SIG-M5 treated with dmso at 0.1 percent for 504 hours (cell line): ENCODE measurements around the gene C1R.
"Not testable (repeated sequence)": the region's sequence is repeated elsewhere in the genome, so short reads cannot be mapped to it uniquely, and the experiment has no call there.

Experiments
- DNase-seq: peaks from one replicate; lab custom pipeline; 2025; ENCODE audit not compliant: unreplicated experiment; lab: John Stamatoyannopoulos, UW

The C1R gene

DNA sequence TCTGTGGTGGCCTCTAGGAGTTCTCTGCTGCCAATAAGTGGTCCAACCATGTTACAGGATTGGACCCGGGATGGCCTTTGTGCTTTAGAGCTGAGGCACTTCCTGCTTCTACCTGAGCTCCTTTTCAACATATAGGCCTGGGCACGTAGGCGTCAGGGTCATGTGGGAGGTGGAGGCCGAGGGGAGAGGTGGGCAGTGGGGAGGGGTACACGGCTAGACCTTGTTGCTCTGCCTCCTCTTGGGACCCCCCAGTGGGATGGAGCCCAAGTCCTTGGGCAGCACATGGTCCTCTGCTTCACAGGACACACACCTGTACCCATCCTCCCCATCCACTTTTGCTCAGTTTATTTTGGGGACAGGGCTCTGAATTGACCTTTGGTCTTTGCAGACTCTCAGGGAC lies 29.1 kb upstream of the C1R start:
- no peak for DNase-seq

DNA sequence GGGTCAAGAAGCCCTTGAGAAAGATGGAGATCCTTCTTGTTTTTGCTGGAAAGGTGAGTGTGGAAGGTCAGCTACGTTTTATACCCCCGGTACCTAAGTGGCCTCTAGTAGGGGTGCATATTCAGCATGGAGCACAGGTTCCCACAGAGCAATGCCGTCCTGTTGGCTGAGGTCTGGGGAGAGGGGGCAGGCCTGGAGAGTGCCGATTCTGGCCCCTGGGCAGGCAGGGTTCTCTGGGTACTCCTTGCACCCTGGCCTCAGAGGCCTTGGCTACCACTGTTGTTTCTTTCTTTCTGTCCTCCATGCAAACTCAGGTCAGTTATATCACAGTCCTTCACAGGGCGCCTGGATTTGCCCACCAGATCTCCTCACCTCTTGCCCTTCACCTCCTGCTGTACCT lies 27.9 kb upstream of the C1R start:
- DNase-seq, result no peak

DNA sequence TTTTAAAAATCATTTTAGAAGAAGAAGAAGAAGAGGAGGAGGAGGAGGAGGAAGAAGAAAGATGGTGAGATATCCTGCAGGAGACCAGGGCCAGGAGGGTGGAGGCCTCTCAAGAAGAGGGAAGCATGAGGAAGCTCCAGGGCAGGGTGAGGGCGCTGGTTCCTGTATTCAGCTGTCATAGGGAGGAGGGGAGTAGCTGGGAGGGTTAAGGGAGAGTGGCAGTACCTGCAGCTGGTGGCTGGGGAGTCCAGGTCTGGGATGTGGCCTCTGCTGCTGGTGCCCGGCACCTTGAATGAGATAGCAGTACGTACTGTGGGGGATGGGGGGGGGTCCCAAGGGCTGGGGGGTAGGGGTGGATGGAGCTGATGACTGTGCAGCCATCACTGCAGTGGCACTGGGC lies 26.6 kb upstream of the C1R start:
- DNase-seq, result peak; percentile 11

- DNase-seq, result no peak
These were observed 25.4 kb upstream of the C1R start for GRCh38 chr12:7117670-7118069.

DNA sequence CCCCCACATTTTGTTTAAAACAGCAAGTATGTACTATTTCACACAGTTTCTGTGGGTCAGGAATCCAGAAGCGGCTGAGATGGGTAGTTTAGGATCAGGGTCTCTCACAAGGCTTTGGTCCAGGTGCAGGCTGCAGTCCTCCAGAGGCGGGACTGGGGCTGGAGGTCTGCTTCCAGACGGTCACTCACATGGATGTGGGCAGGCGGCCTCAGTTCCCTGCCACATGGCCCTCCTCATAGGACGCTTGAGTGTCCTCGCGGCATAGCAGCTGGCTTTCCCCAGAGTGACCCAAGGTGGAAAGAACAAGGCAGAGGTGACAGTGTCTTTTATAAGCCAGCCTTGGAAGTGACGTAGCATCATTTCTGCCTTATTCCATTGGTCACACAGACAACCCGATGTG lies 24.7 kb upstream of the C1R start:
- no peak for DNase-seq

DNA sequence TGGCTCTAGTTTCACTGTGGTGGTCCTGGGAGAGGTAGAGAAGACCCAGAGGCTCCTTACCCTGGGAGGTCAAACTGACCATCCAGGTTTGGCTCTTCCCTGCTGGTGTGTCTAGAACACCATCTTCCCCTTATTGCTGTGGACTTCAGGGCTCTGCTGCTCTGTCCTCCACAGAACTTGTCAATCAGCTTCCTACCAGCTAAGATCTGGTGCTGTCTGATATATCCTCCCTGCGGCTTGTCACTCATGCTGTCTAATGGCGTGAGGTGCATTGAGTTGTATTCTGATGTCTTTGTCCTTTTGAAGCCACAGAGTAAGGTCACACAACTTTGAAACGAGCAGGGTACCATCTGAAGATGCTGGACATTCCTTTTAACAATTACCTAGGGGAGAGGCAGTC lies 24.0 kb upstream of the C1R start:
- DNase-seq, result no peak

- no peak for DNase-seq
These were observed 22.6 kb upstream of the C1R start for GRCh38 chr12:7114851-7115250.

GRCh38 chr12:7114008-7114407 lies 21.8 kb upstream of the C1R start:
- DNase-seq, result no peak

DNA sequence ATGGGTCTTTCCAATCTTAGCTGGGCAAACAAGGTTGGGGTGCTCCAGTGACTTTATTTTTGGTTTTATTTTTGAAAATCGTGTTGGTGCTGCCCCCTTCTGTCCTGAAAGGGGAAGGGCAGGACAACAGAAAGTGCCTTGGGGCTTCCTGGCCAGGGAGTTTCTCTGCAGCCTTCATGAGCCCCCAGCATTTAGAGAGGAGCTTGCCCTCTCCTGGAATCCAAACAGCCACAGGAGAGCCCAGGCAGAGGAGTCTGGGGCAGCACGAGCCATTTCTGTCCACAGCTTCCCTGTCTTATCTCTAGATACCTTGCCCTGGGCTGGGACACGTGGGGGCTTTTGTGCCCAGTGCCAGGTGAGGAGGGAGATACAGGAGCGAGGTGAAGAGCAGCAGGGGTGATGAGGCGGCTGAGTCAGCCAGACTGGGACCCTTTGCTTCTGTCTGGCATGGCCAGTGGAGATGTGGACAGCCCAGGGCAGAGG lies 21.2 kb upstream of the C1R start:
- DNase-seq, result peak; percentile 61

DNA sequence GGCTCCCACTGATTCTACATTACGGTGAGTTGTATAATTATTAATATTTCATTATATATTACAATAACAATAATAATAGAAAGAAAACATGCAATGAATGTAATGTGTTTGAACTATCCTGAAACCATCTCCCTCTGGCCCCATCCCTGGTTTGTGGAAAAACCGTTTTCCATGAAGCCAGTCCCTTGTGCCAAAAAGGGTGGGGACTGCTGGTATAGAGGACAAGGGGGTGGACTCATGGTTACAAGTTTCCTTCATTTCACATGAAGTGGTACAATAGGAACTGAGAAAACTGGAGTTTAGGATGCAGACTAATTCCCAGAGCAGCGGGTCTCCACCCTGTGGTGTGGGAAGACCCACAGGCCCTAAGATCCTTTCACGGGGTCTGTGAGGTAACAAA lies 19.8 kb upstream of the C1R start:
- no peak for DNase-seq

DNA sequence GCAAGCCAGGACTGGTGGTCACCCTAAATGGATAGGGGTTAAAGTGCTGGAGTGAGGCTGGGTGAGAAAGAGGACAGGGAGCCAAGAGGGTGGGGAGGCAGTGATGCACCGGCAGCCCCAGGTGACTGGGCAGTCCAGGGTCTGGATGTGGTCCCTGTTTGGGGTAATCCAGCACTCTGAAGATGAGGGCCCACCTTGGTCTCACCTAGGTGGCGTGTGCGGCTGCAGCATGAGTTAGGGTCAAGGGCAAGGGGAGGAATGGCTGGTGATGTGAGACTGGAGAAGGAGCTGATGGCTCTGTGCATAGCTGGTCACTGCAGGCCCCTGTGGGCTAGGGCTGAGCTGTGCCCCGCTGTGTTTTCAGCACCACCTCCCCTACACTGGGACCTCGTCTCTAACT lies 18.4 kb upstream of the C1R start:
- no peak for DNase-seq

GRCh38 chr12:7109572-7109920 lies 17.3 kb upstream of the C1R start:
- no peak for DNase-seq

- DNase-seq, result peak; percentile 80
These were observed 16.7 kb upstream of the C1R start, which contains the start of gene C1RL for GRCh38 chr12:7108796-7109571. Gene C1RL (minus strand): TSS chr12:7109214. CDS start chr12:7109180, 34 bp downstream.

DNA sequence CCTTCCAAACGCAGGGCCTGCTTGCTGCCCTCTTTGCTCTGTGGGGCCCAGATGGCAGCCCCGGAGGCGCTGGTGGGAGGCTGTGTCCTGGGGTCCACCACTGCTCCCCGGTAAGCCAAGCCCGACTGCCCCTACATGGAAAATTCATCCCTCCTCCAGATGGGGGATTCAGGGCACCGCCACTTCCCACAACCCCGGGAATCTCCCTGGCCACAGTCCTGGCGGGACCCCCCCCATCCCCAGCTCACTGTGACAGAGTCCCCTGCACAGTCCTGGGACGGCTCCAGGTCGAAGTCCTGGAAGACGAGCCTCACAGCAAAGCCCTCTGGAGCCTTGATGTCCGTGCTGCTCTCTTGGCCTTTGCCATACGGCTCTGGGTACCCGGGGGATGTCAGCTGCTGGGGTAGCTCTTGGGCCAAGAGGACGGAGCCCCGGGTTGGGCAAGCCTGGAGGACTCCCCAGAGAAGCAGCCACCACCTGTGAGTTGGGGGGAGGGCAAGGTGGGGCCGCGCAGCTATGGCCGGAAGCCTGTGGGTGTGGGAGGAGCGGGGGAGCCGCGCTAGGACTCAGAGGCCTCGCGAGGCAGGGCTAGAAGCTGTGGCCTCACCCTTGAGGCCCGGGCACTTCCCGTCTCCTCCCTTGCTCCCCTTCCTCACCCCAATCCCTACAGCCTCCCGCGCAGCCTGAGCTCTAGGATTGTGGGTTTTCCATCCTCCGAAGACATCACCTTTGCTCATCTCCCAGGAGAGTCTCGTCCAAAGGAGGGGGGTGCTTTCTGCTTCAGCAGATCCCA lies 16.0 kb upstream of the C1R start:
- DNase-seq, result peak; percentile 62

DNA sequence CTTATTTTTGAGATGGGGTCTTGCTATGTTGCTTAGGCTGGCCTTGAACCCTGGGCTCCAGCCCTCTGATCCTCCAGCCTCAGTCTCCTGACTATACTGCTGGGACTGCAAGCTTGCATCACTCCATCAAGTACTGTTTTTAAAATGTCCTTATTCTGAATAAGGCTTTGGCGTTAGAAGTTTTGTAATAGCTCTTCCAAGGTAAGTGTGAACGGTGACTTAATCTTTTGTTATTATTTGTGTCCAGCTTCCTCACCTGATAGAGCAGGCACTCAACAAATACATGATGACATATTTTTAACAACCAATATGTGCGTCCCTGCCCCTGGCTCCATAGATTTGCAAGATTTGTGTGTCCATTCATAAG lies 15.4 kb upstream of the C1R start:
- DNase-seq, result peak; percentile 22

- DNase-seq, result not testable (repeated sequence)
These were observed 14.9 kb upstream of the C1R start for GRCh38 chr12:7107181-7107580.

GRCh38 chr12:7106082-7106481 lies 13.8 kb upstream of the C1R start:
- no peak for DNase-seq

DNA sequence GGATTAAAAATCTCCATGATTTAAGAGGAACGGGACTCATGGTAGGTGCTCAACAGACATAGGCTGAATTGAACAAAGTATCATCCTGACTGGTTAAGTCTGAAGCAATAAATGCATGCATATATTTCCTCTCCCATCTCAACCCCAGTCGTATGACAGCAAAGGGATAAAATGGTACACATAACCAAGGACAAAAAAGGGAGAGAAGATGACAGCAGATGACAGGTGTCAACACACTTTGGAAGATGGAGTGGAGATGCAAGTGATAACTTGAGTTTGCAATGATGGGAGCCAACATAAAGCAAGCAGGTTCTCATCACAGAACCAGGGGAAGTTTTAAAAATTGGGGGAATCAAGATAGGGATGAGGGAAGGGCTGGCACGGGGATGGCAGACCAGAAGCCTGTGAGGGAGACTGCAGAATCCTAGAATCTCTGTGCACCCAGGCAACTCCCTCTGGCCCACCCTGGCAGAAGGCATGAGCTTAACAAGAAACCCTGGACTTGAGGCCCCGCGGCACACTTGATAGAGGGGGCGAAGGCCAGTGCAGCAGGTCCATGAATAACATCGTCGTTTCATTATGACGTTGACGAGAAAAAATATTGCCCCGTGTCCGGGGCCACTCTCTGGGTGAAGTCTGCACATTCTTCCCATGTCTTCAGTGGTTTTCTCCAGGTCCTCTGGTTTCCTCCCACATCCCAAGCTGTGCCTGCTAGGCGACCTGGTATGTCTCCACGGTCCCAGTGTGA lies 11.8 kb upstream of the C1R start:
- no peak for DNase-seq

- no peak for DNase-seq
These were observed 10.3 kb upstream of the C1R start for GRCh38 chr12:7102582-7102981.

DNA sequence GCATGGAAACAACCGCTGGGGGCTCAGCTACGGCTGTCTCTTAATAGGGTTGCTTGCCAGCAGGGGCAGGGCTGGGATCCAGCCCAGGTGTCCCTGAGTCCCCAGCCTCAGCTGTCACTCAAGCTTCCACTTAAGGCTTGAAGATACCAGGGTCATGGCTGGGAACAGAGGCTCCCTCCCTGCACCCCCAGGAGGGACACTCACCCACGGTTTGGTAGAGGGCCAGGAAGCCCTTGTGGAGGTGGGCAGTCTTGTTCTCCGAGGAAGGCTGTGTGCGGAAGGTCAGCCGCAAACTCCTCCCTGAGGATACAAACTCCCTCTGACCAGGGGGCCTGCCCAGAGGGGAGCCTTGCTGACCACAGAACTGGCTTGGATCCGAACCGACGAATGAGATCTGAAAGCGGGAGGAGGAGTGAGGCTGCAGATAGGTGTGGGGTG lies 9.5 kb upstream of the C1R start:
- DNase-seq, result no peak

DNA sequence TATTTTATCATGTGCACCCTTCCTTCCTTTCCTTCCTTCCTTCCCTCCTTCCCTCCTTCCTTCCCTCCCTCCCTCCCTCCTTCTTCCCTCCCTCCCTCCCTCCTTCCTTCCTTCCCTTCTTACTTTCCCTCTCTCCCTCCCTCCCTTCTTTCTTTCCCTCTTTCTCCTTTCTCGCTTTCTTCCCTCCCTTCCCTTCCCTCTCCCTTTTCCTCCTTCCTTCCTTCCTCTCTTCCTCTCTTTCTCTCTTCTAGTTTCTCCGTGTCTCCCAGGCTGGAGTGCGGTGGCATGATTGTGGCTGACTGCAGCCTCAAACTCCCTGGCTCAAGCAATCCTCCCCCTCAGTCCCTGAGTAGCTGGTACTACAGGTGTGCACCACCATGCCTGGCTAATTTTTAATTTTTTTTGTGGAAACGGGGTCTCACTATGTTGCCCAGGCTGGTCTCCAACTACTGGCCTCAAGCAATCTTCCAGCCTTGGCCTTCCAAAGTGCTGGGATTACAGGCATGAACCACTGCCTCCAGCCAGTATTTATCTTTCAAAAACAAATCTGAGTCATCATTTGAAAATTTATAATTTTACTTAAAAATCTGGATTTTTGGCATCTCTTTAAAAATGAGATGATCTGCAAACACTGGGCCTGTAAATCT lies 8.9 kb upstream of the C1R start:
- no peak for DNase-seq
